HG02973 (cell line): Measurements from ENCODE around the gene SYN1.

ENCODE experiments used
- ATAC-seq: cut with Tn5 transposase; IDR thresholded peaks from one replicate; pipeline ENCODE4 v1.9.1; 2021; ENCODE audit warnings: moderate library complexity; ENCODE audit not compliant: unreplicated experiment

Gene SYN1

DNA sequence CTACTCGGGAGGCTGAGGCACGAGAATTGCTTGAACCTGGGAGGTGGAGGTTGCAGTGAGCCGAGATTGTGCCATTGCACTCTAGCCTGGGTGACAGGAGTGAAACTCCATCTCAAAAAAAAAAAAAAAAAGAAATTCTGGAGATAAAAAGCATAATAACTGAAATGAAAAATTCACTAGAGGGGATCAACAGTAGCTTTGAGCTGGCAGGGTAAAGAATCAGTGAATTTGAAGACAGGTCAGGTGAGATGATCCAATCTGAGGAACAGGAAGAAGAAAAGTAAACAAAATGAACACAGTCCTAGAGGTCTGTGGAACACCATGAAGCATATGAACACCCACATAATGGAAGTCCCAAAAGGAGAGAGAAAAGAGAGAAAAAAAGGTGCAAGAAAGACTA is 22.4 kb downstream of the SYN1 start:
- no peak for ATAC-seq

DNA sequence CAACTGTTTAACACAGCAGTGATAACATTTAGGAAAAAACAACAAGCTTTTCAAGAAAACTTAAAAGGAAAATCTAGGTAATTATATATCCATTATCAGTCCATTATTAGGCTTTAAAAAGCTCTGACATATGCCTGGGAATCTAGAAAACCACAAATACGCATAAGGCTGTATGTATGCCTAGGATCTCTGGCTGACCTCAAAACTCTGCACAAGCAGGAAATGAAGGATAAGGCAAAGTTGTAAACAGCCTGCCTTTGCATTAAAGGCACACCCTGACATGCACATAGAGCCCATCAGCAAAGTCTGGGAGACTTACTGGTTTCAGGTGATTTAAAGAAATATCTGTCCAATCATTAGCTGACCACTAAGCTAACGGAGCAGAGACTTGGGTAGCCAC is 23.4 kb downstream of the SYN1 start:
- no peak for ATAC-seq

DNA sequence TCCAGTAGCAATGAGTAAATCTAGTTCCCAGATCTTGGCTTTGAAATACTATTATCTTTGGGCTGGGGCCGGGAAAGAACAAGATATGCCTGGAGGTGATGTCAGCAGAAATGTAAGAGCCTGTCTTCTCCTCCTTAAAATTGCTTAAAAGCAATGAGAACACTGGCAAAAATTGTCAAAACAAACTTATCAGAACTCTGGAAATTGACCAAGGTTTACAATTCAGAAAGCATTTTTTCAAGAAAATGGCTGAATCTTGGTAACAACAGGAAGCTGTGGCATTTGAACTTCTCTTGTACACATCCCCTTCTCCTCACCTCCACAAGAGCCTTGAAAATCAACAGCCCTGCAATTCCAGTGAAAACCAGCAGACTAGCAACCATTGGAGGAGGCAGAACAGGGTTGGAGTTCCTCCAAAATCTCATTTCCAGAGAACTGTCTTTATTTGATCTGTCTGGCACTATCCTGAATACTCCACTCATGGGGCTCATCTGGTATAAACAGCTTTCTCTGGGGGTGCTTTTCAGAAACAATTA is 23.9 kb downstream of the SYN1 start:
- ATAC-seq = no peak

DNA sequence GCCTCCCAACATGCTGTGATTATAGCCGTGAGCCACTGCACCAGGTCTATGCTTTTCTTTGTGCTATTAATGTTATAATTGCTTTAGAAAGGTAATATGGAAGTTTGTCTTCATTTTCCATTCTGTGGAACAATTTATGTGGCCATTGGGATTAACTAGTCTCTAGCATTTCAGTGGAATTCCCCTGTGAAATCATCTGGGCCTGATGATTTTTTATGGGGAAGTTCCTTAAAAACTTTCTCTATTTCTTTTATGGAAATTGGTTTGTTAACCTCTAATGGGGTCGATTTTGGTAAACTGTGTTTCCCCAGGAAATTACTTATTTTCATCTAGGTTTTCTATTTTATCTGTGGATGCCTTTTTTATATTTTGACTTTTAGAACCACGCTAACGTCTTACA is 26.1 kb downstream of the SYN1 start:
- no peak for ATAC-seq

DNA sequence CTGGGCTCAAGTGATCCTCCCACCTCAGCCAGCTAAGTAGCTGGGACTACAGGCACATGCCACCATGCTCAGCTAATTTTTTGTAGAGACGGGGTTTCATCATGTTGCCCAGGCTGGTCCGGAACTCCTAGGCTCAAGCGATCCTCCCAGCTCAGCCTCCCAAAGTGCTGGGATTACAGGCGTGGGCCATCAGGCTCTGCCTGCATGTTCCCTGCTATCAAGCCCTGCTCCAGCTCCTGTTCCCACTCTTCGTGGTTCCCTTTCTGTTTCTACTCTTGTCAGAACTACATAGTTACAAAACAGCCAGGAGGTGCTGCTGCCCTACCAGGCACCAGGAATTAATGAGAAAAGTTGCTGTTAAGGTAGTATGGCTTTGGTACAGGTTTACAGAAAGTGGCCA is 28.7 kb downstream of the SYN1 start:
- ATAC-seq = no peak

DNA sequence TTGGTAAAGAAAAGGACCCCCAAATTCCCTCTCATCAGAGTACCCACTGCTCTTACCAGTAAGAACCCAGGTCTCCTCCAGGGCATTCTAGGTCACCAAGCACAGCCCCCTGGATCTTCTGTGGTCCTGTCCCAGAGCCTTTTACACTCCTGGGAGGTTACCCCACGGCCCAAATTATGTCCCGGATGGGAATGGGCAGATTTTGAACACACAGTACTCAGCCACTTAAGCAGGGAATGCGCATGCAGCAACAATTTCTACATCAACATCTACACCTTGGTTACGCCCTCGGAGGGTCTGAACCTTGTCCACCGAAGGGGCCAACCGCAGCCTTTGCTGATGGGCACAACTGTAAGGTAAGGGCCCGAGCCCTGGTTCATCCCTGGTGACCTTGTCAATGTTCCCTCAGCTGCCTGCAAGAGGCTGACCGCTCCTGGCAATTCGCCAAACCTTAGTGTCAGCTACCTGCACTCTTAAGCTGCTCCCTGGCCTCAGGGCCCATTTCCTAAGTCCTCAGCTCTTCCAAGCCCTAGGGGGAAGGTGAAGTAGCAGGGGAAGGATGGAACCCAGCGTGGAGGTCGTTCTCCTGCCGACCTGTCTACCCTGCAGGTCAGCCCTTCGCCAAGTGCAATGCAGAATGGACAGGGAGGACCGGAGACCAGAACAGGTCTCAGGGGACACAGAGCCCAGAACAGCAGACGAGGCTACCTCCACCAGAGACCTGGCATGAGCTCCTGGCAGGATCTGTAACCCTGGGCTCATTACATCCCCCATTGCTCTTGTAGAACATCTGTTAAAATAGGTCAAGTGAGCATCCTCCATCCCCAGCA is 31.5 kb downstream of the SYN1 start:
- no peak for ATAC-seq

DNA sequence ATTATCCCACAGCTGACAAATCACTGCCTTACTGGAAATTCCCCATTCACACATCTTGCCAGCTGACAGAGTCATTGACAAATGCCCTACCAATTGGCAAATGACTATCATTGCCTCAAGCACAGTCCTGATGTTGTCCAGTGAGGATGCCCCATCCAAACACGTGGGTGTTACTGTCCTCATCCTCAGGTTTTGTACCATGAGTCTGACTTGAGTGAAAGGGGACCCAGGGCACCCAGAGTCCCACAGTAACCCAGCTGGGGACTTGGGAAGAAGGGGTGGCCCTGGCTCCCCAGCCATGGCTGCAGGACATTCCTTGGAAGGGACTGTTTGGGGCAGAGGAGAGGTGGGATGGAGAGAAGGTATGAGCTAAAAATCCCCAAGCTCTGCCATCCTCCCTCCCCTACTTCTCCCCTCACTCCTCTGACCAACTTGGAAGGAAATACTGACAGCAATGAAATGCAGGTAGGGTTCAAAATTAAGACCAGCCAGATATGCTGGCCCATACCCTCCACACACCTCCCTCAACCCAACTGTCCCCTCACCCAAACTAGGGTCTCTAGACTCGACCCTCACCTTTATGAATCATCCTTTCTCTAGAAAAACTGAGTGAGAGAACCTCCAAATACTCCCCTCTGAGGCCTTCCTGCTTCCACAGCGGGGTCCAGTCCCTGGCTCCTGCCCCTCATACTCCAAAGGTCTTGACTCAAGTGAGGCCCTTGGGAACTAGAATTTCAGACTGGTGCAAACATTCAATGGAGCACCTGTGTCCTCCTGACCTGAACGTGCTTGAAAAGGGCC is 32.4 kb downstream of the SYN1 start:
- no peak for ATAC-seq

DNA sequence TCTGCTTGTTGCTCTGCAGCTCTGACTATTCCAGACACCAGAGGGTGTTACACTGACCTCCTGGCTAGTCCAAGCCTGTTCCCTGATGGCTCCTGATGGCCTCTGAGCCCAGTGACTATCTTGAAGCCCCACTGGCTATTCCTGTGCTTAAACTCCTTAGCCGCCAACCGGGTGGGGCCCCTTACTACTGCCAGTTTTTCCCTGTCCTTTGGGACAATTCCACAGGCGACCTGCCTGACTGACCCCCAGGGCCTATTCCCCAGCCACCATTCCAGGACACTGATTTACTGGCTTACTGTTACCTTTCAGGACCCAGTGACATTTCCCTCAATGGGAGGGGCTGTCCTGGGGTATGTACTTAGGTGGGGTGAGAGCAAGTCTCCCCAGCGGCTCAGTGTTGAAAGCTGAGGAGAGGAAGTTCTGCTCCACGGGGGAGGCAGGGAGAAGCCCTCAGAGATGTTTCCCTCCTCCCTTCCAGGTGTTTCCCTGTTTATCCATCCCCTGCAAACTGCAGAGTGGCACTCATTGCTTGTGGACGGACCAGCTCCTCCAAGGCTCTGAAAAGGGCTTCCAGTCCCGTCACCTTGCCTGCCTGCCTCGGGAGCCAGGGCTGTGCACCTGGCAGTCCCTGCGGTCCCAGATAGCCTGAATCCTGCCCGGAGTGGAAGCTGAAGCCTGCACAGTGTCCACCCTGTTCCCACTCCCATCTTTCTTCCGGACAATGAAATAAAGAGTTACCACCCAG is 33.4 kb downstream of the SYN1 start:
- ATAC-seq = no peak

DNA sequence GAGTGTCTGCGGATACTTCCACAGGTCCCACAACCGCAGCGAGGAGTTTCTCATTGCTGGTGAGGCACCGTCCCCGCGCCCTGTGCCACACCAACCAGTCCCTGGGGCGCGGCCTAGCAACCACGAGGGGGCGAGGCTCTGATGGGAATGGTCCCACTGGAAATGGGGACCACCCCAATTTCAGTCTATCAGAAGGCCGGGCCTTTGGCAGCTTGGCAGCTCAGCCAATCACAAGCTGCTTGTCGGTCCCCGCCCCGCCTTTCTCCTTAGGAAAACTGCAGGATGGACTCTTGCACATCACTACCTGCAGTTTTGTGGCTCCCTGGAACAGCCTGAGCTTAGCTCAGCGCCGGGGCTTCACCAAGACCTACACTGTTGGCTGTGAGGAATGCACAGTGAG is 34.4 kb downstream of the SYN1 start:
- ATAC-seq = no peak

DNA sequence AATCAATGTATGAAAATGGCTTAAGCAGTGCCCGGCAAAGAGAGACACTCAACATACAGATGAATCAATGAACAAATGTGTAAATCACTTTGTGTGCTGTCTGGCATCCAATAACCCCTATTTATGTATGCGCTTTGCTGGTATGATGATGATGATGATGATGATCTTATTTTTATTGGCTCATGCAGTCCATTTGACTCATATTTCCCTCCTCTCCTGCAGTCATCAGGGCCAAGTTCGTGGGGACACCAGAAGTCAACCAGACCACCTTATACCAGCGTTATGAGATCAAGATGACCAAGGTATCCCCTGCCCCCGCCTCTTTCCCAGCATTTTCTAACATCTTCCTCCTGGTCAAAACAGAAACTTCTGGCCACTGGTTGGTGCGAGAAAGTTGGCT is 34.9 kb downstream of the SYN1 start:
- no peak for ATAC-seq

DNA sequence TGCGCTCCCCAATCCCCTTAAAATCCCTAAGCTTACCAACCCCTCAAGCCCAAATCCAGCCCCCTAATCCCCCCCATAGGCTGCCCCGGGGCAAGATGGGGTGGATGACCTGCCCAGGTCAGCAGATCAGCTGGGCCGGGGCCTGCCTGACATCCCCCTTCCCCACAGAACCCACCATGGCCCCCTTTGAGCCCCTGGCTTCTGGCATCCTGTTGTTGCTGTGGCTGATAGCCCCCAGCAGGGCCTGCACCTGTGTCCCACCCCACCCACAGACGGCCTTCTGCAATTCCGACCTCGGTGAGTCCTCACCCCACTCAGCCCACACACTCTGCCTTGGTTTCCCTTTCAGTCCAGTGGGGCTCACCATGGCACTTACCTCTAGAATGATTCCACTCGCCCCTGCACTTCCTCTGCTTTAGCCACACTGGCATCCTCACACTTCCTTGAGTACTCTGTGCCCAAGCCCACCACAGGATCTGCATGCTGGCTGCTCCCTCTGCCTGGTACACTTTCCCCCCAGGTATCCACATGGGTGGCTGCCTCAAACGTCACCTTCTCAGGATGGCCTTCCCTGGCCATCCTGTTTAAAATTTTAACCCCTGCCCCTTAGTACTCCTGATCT is 36.3 kb downstream of the SYN1 start:
- ATAC-seq = no peak

DNA sequence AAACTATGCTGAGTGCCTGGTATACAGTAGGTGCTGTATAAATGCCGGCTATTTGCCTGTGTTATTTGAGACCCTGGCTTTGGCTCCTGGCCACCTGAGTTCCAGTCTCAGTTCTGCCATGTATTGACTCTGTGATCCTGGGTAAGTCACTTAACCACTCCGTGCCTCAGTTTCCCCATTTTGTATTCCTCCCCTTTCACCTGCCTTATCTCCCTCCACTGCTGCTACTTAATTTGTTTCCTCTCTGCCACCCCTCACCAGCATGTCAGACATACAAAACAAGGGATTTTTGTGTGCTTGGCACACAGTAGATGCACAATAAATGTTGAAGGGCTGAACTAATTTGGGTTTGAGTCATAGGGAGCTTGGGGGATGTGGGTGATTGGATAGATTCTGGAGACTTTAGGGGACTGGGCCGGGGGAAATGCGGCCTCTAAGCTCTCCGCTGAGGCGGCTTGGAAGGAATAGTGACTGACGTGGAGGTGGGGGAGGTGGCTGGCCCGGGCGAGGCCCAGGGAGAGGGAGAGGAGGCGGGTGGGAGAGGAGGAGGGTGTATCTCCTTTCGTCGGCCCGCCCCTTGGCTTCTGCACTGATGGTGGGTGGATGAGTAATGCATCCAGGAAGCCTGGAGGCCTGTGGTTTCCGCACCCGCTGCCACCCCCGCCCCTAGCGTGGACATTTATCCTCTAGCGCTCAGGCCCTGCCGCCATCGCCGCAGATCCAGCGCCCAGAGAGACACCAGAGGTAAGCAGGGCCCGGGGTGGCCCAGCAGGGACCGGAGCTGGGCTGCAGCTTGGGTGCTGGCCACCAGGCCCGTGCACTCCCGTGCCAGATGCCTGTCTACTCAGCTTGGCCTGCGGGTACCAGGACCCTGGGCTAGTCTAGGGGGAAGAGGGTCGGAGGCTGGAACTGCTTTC is 37.7 kb downstream of the SYN1 start, which contains the start of gene TIMP1:
Gene TIMP1 (plus strand): TSS at position 706 of the 917 bp plus-strand sequence. CDS start 980 bp downstream, outside the sequence.
- ATAC-seq = peak; percentile 89

DNA sequence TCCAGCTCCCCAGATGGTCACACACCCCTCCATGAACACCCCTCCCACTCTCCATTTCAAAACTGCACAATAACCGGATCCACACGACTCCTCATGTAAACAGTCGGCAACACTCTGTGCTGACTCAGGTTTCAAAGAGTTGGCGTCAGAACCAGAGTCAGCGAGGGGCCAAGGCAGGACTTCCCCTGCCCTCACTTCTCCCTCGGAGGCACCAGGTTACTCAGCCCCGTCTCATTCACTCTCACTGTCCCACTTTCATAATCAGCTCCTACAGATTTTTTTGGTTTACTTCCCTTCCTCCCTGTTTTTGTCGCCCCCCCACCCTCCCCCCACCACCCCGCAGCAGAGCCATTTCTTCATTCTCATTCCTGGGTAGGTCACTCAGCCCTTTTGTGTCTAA is 40.1 kb downstream of the SYN1 start:
- ATAC-seq = no peak

DNA sequence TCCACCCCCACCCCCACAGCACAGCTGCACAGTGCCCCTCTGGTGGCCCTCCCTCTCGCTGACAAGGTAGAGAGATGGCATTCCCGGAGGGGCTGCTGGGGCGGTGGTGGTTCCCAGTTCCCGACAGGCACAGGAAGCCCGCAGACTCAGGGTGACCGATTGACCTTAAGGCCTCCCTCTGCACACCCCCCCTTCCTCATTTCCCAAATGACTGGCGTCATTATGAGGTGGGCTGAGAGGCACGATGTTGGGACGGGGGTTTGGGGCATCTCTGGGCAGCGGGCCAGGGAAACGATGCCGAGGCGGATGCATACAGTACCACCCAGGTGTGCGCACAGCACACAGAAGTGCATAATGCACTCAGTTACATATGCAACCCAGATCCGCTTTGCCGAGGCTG is 41.0 kb downstream of the SYN1 start:
- no peak for ATAC-seq

DNA sequence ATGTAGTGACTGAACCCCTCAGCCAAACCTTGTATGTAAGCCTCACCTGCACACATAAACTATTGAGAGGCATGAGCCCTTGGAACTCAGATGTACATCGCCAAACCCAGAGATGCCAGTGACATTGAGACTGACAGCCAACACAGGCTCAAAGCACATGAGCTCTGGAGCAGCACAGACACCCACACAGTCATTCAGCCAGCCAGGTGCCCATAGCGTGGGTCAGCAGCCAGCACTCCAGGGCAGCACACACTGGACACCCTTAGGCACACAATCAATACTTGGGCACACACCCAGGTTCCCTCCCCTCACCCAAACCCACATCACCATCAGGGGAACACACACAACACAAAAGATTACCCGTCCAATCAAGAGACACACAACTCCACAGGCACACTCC is 41.8 kb downstream of the SYN1 start:
- ATAC-seq = no peak

DNA sequence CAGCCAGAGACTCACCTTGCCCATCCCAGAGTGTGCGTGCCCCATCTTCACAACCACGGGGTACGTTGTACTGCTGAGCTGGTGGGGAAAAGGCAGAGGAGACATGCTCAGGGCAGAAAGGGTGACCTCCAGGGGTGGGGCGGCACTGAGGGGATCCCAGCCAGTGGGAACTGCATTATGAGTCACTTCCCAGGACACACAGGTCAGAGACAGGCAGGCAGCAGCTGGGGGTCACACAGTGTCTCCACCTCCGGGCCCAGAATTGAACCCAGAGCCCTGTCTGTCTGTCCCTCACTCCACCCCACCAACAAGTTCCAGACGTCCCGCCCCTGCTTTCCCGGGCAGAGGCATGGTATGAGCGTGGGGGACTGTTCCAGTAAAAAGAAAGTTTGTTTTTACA is 42.2 kb downstream of the SYN1 start:
- no peak for ATAC-seq

DNA sequence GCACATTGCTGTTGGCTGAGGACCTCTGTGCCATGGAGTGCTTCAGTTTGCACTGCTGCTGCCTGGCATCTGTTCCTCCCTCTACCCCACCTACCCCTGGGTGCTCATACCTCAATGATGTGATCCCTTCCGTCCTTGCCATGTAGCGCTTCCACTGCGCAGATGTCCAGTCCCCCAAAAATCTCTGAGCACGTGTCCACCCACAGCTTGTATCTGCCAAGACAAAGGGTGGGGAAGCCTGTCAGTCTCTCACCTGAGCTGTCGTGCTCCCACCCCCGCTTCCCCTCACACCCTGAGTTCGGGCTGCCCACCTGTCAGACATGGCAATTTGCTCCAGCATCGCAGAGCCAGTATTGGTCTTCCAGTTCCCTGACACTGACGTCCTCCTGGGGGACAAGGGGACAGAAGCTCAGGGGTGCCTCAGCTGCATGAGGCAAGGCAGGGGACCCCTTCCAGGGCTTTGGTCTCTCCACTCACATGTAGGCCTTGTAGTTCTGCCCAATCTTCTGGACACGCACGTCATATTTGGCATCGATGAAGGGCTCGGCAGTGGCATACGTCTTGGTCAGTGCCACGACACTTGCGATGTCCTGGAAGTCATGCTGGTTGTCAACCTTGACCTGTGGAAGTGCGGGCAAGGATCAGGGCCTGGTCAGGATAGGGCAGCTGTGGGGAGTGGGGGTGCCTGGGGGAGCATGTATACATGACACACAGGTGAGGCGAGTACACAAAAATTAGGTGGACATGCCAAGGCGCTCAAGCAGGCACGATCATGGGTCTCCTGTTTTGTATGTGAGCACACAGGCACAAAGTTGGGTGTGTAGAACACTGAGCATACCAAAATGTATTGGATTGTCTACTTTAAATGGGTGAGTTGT is 43.4 kb downstream of the SYN1 start:
- no peak for ATAC-seq

DNA sequence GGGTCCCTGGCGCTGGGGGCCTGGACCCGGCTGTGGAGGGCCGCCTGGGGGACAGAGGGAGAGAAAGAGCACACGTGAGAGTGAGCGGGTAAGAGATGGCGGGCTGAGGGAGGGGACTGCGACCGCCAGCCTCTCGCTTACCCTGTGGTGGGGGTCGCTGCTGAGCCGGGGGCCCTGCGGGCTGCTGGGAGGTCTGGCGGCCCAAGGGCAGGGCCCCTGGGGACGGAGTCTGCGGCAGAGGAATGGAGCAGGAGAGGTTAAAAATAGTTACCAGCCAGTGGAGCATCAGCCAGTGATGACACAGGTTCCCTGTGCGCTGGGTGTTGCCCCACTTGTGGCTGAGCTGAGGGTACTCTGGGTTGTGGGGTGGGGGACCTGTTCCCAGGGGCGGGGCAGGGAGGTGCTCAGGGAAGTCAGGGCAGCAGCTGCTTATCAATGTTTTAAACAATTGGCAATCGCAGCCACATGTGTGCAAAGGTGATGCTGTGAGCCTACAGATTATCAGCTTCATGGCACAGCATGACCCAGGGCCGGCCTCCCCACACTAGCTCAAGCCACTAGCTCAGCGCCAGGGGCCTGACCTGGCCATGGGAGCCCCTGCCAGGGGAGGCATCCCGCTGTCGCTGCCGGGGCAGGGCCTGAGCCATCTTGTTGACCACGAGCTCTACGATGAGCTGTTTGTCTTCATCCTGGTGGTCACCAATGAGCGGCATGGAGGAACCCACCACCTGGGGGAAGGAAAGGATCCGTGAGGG is 44.9 kb downstream of the SYN1 start:
- no peak for ATAC-seq
